Endothelial cell of umbilical vein (primary cell): ENCODE data around the gene RPS14. TPM values are rescaled to one million over a fixed set of nuclear protein-coding genes. Genes with fewer than 3 reads are reported as not detected.

Experiments
- BruUV-seq: library from RNA; stranded (reverse); fragments of 400-500 nt; replicated peaks from 2 replicates; lab custom pipeline; 2021; lab: Mats Ljungman, UMichigan
- CTCF ChIA-PET: fragments of 300-600, 350-600 bp; sonication (Branson Sonifier 250); formaldehyde crosslinking; loops from one replicate; lab custom pipeline; 2021; ENCODE audit warnings: antibody characterized with exemption, inconsistent platforms; lab: Charles Lee
- POLR2A ChIA-PET: fragments of 300-600, 350-600 bp; sonication (Branson Sonifier 250); formaldehyde crosslinking; loops from one replicate; lab custom pipeline; 2021; ENCODE audit warnings: antibody characterized with exemption, inconsistent platforms; lab: Charles Lee
- DNase-seq: peaks from one replicate; pipeline ENCODE4 v3.0.0-alpha.2; 2011; ENCODE audit warnings: low read depth, low spot score
- FAIRE-seq: peaks from 2 replicates; lab custom pipeline; 2011; peaks lifted over from hg19 to GRCh38; lab: Jason Lieb, UNC
- H2AFZ ChIP-seq: 2 replicates; pipeline ENCODE4 v1.6.0; 2012; ENCODE audit warnings: low read depth, low read length, control low read depth, inconsistent platforms
- H3K27ac ChIP-seq: 2 replicates; pipeline ENCODE4 v1.5.1; 2011; ENCODE audit warnings: low read depth, mild to moderate bottlenecking, control low read depth, low read length, moderate library complexity; ENCODE audit not compliant: insufficient read depth
- H3K27me3 ChIP-seq, 2 experiments: 2 replicates each; pipeline versions ENCODE4 v1.6.0 to v1.6.1; 2011; ENCODE audit warnings: low read length in 2 of 2, mixed read lengths in 1 of 2; ENCODE audit not compliant: control insufficient read depth in 2 of 2, insufficient read depth in 2 of 2
- H3K36me3 ChIP-seq, 2 experiments: 2 replicates in 1 of 2; 3 replicates in 1 of 2; pipeline ENCODE4 v1.5.1; 2011; ENCODE audit warnings: low read length in 2 of 2, mild to moderate bottlenecking in 1 of 2, moderate library complexity in 1 of 2; ENCODE audit not compliant: control insufficient read depth in 2 of 2, insufficient read depth in 2 of 2; ENCODE audit errors: extremely low read depth in 1 of 2
- H3K4me1 ChIP-seq: 3 replicates; pipeline ENCODE4 v1.5.1; 2011; ENCODE audit warnings: mild to moderate bottlenecking, low read length; ENCODE audit not compliant: control insufficient read depth, insufficient read depth; ENCODE audit errors: extremely low read depth
- H3K4me2 ChIP-seq: 2 replicates; pipeline ENCODE4 v1.6.1; 2011; ENCODE audit warnings: low read length, control low read depth, mixed read lengths; ENCODE audit not compliant: insufficient read depth
- H3K4me3 ChIP-seq, 3 experiments: fragments of 200-600 bp in 1 of 3; sonication (generic), shearing (Covaris generic) in 1 of 3; replicated peaks in 1 of 3; 2 replicates each; pipeline ENCODE4 v1.5.1; 2011 to 2016; ENCODE audit warnings: control low read depth in 3 of 3, low read length in 3 of 3, mild to moderate bottlenecking in 2 of 3, inconsistent platforms in 1 of 3, low read depth in 1 of 3, moderate library complexity in 1 of 3; ENCODE audit not compliant: insufficient read depth in 1 of 3
- H3K79me2 ChIP-seq: 2 replicates; pipeline ENCODE4 v1.6.0; 2012; ENCODE audit warnings: low read length, inconsistent platforms; ENCODE audit not compliant: control insufficient read depth, insufficient read depth
- H3K9ac ChIP-seq: replicated peaks from 2 replicates; pipeline ENCODE3; 2011; ENCODE audit warnings: low read length, control low read depth; ENCODE audit not compliant: insufficient read depth; ENCODE audit errors: extremely low read depth
- H3K9me1 ChIP-seq: replicated peaks from 3 replicates; pipeline ENCODE4 v1.6.0; 2011; ENCODE audit warnings: mild to moderate bottlenecking, low read length; ENCODE audit not compliant: control insufficient read depth, insufficient read depth; ENCODE audit errors: extremely low read depth
- H3K9me3 ChIP-seq: replicated peaks from 2 replicates; pipeline ENCODE4 v1.5.1; 2012; ENCODE audit warnings: low read length, inconsistent platforms; ENCODE audit not compliant: control insufficient read depth, insufficient read depth
- H4K20me1 ChIP-seq: replicated peaks from 2 replicates; pipeline ENCODE3; 2011; ENCODE audit warnings: mild to moderate bottlenecking, low read length; ENCODE audit not compliant: control insufficient read depth, insufficient read depth; ENCODE audit errors: extremely low read depth
- CTCF ChIP-seq, 2 donors: IDR thresholded peaks; 1 replicate in 1 of 2; 2 replicates in 1 of 2; pipeline ENCODE4 v1.5.1; 2011; ENCODE audit warnings: low read length in 2 of 2, mild to moderate bottlenecking in 2 of 2, moderate library complexity in 2 of 2, control low read depth in 1 of 2, inconsistent platforms in 1 of 2, low read depth in 1 of 2; ENCODE audit not compliant: insufficient read depth in 1 of 2; ENCODE audit errors: extremely low read depth in 1 of 2
- EZH2 ChIP-seq: IDR thresholded peaks from 2 replicates; pipeline ENCODE4 v1.6.1; 2012; ENCODE audit warnings: borderline replicate concordance, low read depth, mild to moderate bottlenecking, moderate library complexity, low read length, inconsistent platforms; ENCODE audit not compliant: severe bottlenecking
- FOS ChIP-seq: IDR thresholded peaks from 2 replicates; pipeline ENCODE4 v1.6.1; 2011; ENCODE audit warnings: mild to moderate bottlenecking, low read length, moderate library complexity, borderline replicate concordance; ENCODE audit not compliant: insufficient read depth
- GATA2 ChIP-seq: IDR thresholded peaks from 2 replicates; pipeline ENCODE4 v1.7.0; 2011; ENCODE audit warnings: low read depth, mild to moderate bottlenecking, moderate library complexity, mixed read lengths, low read length; ENCODE audit not compliant: insufficient read length, insufficient read depth
- JUN ChIP-seq: IDR thresholded peaks from 2 replicates; pipeline ENCODE4 v1.6.1; 2011; ENCODE audit warnings: borderline replicate concordance, low read depth; ENCODE audit not compliant: insufficient read length, insufficient read depth
- MAX ChIP-seq: IDR thresholded peaks from 2 replicates; pipeline ENCODE4 v1.6.1; 2011; ENCODE audit not compliant: insufficient read depth, insufficient read length
- MYC ChIP-seq: IDR thresholded peaks from one replicate; pipeline ENCODE4 v1.6.1; 2011; ENCODE audit warnings: mild to moderate bottlenecking, low read depth, low read length
- POLR2A ChIP-seq: IDR thresholded peaks from 2 replicates; pipeline ENCODE4 v1.6.1; 2012; ENCODE audit warnings: low read depth, mild to moderate bottlenecking, control low read depth, low read length
- POLR2AphosphoS5 ChIP-seq: IDR thresholded peaks from 2 replicates; pipeline ENCODE4 v1.6.1; 2012; ENCODE audit warnings: low read depth, mild to moderate bottlenecking, control low read depth, low read length, moderate library complexity; ENCODE audit not compliant: insufficient read depth
- dilution Hi-C: fragments of 300-500 bp; cut with MboI; formaldehyde crosslinking; loops from one replicate; pipeline ENCODE4 v1.15.0; 2019; ENCODE audit warnings: low sequenced_read_pairs; ENCODE audit not compliant: extremely low pct_ligation_motif_present
- intact Hi-C: fragments of 100-400 bp; cut with micrococcal nuclease; formaldehyde crosslinking; loops from one replicate; pipeline ENCODE4 v1.10.0; 2022
- polyA plus RNA-seq, 4 experiments: library from polyadenylated mRNA; depleted of rRNA in 3 of 4; stranded (reverse) in 3 of 4; unstranded in 1 of 4; fragments of >200 nt; gene quantifications; 2 replicates each; pipeline versions ENCODE4 v1.2.1 to v1.2.3, GENCODE V29; 2011 to 2012; ENCODE audit warnings: missing spikeins in 1 of 4
- total RNA-seq: library from RNA; stranded (reverse); gene quantifications from 2 replicates; pipeline ENCODE4 v1.2.3, GENCODE V29; 2021

Gene RPS14
- total and polyA plus RNA-seq, 2 donors (not counting 3 experiments of a cell fraction or from before 2014, with no cell fraction given), result 1,852 to 5,521 TPM

GRCh38 chr5:150428978-150429377 is 20.6 kb downstream of the RPS14 start:
- Histone ChIP-seq H3K4me1 (no peaks in the 10 kb centered on the region), H2AFZ (no peak overlapping the region), H3K36me3 (no peaks in the 10 kb centered on the region), H3K9me3 (no peaks in the 10 kb centered on the region), H3K4me2 (no peak overlapping the region), H3K9ac (no peak overlapping the region), H3K79me2 (no peaks in the 10 kb centered on the region), H3K27ac (no peak overlapping the region), H3K9me1 (no peaks in the 10 kb centered on the region), H3K4me3 (no peak overlapping the region), H3K27me3 (no peaks in the 10 kb centered on the region), H4K20me1 (no peaks in the 10 kb centered on the region)
- dilution Hi-C loops, result no loop called here
- intact Hi-C loops, result no loop called here
- no peak for TF ChIP-seq CTCF (IDR thresholded peaks at IDR 0.05; ENCODE audit: extremely low read depth in 1 of 2, insufficient read depth in 1 of 2, low read depth in 1 of 2, low read length in 2 of 2)
- no peak for TF ChIP-seq MAX
- no peak for TF ChIP-seq POLR2A
- no peak for TF ChIP-seq POLR2AphosphoS5
- TF ChIP-seq FOS, result no peak
- no peak for TF ChIP-seq JUN
- no peak for TF ChIP-seq GATA2
- TF ChIP-seq MYC, result no peak
- TF ChIP-seq EZH2, result no peak
- no TSS peak for BruUV-seq
- POLR2A ChIA-PET, result no interaction called here
- CTCF ChIA-PET, result no interaction called here
- DNase-seq (no peak), FAIRE-seq (no peak)
